Tibial nerve (tissue), 4 donors: ENCODE data around the gene AUH.
"Not testable (repeated sequence)": the region's sequence is repeated elsewhere in the genome, so short reads cannot be mapped to it uniquely, and the experiment has no call there.

ENCODE experiments used
- CTCF ChIP-seq, 5 experiments: fragments of 200-600 bp in 3 of 5; fragments of 450-650 bp in 2 of 5; sonication (generic) in 3 of 5; IDR thresholded peaks; one replicate each; pipeline ENCODE4 v1.5.1; 2016 to 2019; ENCODE audit warnings: antibody characterized with exemption in 5 of 5, mild to moderate bottlenecking in 3 of 5, moderate library complexity in 2 of 5
- EP300 ChIP-seq, 2 donors: sonication (generic); formaldehyde crosslinking; IDR thresholded peaks; one replicate each; pipeline ENCODE4 v1.6.1; 2017; ENCODE audit warnings: antibody characterized with exemption in 2 of 2, mild to moderate bottlenecking in 1 of 2
- POLR2A ChIP-seq, 2 donors: fragments of 450-650 bp; IDR thresholded peaks; one replicate each; pipeline ENCODE4 v1.6.1; 2017; ENCODE audit warnings: antibody characterized with exemption in 2 of 2, mild to moderate bottlenecking in 2 of 2, moderate library complexity in 2 of 2

GRCh38 chr9:91389686-91390085, 28.0 kb upstream of the AUH start:
- not testable (repeated sequence) for TF ChIP-seq CTCF, POLR2A, EP300 (IDR thresholded peaks at IDR 0.05)
